ENCODE data around the gene CALN1.

The CALN1 gene

DNA sequence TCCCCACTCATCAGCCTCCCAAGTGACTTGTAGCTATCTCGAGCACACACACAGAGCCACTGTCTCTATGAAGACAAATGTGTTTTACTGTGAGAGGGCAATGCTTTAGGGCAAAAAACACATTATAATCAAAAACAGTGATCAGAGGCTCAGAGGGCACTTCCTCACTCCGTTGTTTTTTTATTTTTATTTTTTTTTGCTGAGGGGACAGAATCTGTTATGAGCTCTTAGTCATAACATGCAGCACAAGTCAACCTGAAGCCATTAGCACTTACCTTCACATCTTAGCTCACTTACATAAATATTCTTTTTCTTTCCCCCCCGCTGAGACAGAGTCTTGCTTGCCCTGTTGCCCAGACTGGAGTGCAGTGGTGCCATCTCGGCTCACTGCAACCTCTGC is 157.7 kb downstream of the CALN1 start:
- no peak overlapping the region for H3K27ac ChIP-seq
- H3K4me2 ChIP-seq: no peak overlapping the region
- H3K9ac ChIP-seq: no peak overlapping the region
- no peaks in the 10 kb centered on the region for H3K36me3 ChIP-seq
- no peaks in the 10 kb centered on the region for H3K27me3 ChIP-seq
- no peaks in the 10 kb centered on the region for H4K20me1 ChIP-seq
- H3K4me3 ChIP-seq: no peak overlapping the region
- H3K9me3 ChIP-seq (replicated peaks in 1 of 11): peaks cover 0 to 12% (median 7%) of the 10 kb centered on the region in 11 experiments; a peak in 9 of 22 replicates
- H3K4me1 ChIP-seq: no peaks in the 10 kb centered on the region
- no peak for TF ChIP-seq Cebpa-rat (IDR thresholded peaks at IDR 0.05)

DNA sequence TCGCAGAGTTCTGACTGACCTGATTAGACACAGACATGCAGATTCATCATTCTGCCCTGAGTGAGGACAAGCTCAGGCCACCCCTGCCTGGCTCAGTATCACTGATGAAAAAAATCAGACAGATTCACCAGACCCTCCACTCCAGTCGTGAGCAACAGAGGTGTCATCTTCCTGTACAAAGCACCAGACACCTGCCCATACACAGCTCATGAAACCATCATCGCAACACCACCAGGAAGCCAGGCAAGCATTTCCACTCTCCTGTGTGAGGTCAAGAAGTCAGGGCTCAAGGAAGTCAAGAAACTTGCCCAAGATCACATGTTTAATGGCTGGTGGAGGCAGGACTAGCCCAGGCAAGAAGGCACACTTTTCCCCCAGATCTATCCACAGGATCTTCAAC is 163.0 kb downstream of the CALN1 start:
- Histone ChIP-seq H4K20me1 (no peaks in the 10 kb centered on the region), H3K9me3 (replicated peaks in 1 of 11) (peaks cover 8 to 22% (median 14%) of the 10 kb centered on the region in 11 experiments; a peak in 18 of 22 replicates), H3K4me3 (no peak overlapping the region), H3K27ac (no peak overlapping the region), H3K27me3 (no peaks in the 10 kb centered on the region), H3K4me1 (no peaks in the 10 kb centered on the region), H3K4me2 (no peak overlapping the region), H3K36me3 (no peaks in the 10 kb centered on the region), H3K9ac (no peak overlapping the region)
- TF ChIP-seq Cebpa-rat (IDR thresholded peaks at IDR 0.05): no peak

DNA sequence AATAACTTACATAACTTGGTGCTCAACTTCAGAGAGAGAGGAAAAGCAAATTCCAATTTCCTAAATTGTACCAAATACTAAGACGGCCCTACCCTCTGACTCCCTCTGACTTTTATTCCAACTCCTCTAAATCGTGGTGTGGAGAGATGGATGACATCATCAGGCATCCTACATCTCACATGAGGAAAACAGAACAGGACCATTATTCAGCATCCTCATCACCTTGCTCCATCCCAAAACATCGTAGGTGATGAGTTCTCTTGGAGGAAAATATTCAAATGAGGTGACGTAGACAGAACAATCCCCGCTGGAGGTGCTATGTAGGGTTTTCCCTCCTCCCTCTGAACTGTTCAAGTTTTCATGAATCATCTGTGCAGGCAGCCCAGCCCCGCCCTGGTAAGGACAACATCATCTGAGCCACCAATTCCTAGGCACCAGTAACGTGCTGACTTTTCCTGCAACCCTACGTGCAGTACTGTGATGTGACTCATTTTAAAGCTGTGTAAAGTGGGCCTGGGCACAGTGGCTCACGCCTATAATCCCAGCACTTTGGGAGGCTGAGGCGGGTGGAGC is 167.2 kb downstream of the CALN1 start:
- H3K36me3 ChIP-seq: no peaks in the 10 kb centered on the region
- H3K4me2 ChIP-seq: no peak overlapping the region
- H3K27me3 ChIP-seq: no peaks in the 10 kb centered on the region
- H3K9ac ChIP-seq: no peak overlapping the region
- H3K4me3 ChIP-seq: no peak overlapping the region
- H4K20me1 ChIP-seq: no peaks in the 10 kb centered on the region
- no peak for TF ChIP-seq Cebpa-rat (IDR thresholded peaks at IDR 0.05)
- H3K27ac ChIP-seq: no peak overlapping the region
- no peaks in the 10 kb centered on the region for H3K4me1 ChIP-seq
- peaks cover 8 to 22% (median 14%) of the 10 kb centered on the region in 11 experiments; a peak in 18 of 22 replicates for H3K9me3 ChIP-seq (replicated peaks in 1 of 11)

DNA sequence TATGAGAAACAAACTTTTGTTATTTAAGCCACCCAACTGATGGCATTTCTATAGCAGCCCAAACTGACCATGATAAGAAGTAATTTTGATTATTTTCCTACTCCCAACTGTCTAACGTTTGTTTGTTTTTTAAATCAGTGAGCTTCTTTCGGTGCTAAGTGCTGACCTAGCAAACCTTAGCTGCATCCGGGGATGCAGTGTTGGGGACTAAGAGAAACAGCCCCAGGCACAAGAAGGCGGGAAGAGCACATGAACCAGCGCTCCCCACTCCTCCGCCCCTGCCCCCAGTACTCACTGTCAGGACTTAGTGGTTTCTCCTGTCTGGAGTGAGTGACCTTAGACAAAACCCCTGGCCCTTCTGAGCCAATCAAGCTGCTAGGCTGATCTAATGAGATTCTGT is 168.8 kb downstream of the CALN1 start:
- Histone ChIP-seq H3K27ac (no peak overlapping the region), H3K4me2 (no peak overlapping the region), H3K4me3 (no peak overlapping the region), H3K9ac (no peak overlapping the region), H3K4me1 (no peaks in the 10 kb centered on the region), H4K20me1 (no peaks in the 10 kb centered on the region), H3K36me3 (no peaks in the 10 kb centered on the region), H3K27me3 (no peaks in the 10 kb centered on the region), H3K9me3 (replicated peaks in 1 of 11) (peaks cover 8 to 15% (median 11%) of the 10 kb centered on the region in 11 experiments; a peak in 18 of 22 replicates)
- TF ChIP-seq Cebpa-rat (IDR thresholded peaks at IDR 0.05): no peak

DNA sequence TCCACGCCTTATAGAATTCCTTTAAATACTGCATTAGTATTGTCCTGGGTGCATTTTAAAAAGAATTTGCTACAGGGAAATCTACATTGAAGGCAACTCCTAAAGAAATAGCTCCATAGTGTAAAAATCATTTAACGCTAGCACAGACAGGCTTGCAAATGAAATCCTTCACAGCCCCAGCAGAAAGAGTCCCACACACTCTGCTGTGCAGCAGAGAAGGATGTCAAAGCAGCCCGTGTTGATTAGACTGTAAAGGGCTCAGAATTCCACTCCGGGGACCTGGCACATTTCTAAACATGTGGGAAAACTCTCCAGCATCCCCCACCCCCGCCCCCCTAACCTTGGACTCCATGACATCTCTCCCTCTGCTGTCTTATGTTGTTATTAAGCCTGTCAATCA is 176.8 kb downstream of the CALN1 start:
- Histone ChIP-seq H3K4me1 (peaks cover 0 to 7% (median 0%) of the 10 kb centered on the region in 10 experiments; a peak in 3 of 20 replicates), H3K27ac (no peak overlapping the region), H3K36me3 (no peaks in the 10 kb centered on the region), H3K4me2 (no peak overlapping the region), H3K9me3 (replicated peaks in 1 of 11) (no peaks in the 10 kb centered on the region), H3K9ac (no peak overlapping the region), H3K27me3 (no peaks in the 10 kb centered on the region), H4K20me1 (no peaks in the 10 kb centered on the region), H3K4me3 (no peak overlapping the region)
- TF ChIP-seq Cebpa-rat (IDR thresholded peaks at IDR 0.05): no peak

DNA sequence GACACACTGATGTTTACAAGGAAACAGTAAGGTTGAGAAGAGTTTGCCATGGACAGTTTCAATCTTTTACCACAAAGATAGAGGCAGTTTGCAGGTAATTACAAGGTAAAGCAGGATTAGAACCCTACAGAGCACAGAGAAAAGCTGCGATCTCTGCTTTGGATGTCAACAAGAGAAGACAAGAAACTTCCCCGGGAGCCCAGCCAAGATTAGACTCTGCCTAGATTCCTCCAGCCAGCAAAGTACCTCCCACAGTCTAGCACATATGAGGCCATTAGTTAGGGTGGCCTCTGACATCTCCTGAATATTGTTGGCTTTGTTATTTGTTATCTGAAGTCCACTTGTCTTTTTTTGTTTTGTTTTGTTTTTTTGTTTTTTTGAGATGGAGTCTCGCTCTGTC is 178.1 kb downstream of the CALN1 start:
- H3K27ac ChIP-seq: no peak overlapping the region
- no peaks in the 10 kb centered on the region for H3K36me3 ChIP-seq
- H3K9ac ChIP-seq: no peak overlapping the region
- no peak overlapping the region for H3K4me3 ChIP-seq
- no peak for TF ChIP-seq Cebpa-rat (IDR thresholded peaks at IDR 0.05)
- peaks cover 0 to 7% (median 0%) of the 10 kb centered on the region in 10 experiments; a peak in 3 of 20 replicates for H3K4me1 ChIP-seq
- no peaks in the 10 kb centered on the region for H3K9me3 ChIP-seq (replicated peaks in 1 of 11)
- H4K20me1 ChIP-seq: no peaks in the 10 kb centered on the region
- no peaks in the 10 kb centered on the region for H3K27me3 ChIP-seq
- H3K4me2 ChIP-seq: no peak overlapping the region

DNA sequence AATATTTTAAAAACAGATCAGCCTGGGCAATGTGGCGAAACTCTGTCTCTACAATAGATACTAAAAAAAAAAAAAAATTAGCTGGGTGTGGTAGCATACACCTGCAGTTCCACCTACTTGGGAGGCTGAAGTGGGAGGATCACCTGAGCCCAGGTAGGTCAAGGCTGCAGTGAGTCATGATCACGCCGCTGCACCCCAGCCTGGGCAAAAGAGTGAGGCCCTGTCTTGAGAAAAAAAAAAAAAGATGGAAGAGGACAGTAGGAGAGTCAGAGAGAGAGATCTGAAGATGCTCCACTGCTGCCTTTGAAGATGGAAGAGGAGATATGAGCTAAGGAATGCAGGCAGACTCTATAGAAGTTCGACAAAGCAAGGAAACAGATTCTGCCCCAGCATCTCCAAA is 181.9 kb downstream of the CALN1 start:
- no peaks in the 10 kb centered on the region for H3K36me3 ChIP-seq
- H4K20me1 ChIP-seq: no peaks in the 10 kb centered on the region
- H3K4me2 ChIP-seq: no peak overlapping the region
- H3K4me1 ChIP-seq: peaks cover 0 to 7% (median 0%) of the 10 kb centered on the region in 10 experiments; a peak in 3 of 20 replicates
- H3K4me3 ChIP-seq: no peak overlapping the region
- no peak overlapping the region for H3K27ac ChIP-seq
- no peak for TF ChIP-seq Cebpa-rat (IDR thresholded peaks at IDR 0.05)
- no peak overlapping the region for H3K9ac ChIP-seq
- no peaks in the 10 kb centered on the region for H3K27me3 ChIP-seq
- H3K9me3 ChIP-seq (replicated peaks in 1 of 11): no peaks in the 10 kb centered on the region

DNA sequence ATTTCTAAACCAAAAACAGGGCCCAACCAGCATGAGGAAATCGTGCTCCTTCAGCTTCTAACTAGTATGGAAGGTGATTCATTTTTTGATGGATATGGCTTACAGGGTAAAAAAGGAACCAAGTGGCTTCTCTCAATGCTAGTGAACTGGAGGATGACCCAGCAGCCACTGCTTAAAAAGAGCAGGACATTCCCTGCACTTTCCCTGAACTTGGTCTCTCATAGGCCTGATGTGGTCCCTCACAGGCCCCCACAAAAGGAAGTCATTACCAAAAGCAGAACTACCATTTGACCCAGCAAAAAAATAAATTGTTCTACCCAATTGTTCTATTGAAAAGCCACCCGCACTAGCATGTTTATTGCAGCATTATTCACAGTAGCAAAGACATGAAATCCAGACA is 188.8 kb downstream of the CALN1 start:
- Histone ChIP-seq H3K27ac (no peak overlapping the region), H3K9me3 (replicated peaks in 1 of 11) (peaks cover 0 to 19% (median 7%) of the 10 kb centered on the region in 11 experiments; a peak in 12 of 22 replicates), H3K4me1 (no peaks in the 10 kb centered on the region), H3K4me3 (no peak overlapping the region), H3K4me2 (no peak overlapping the region), H3K9ac (no peak overlapping the region), H4K20me1 (no peaks in the 10 kb centered on the region), H3K36me3 (no peaks in the 10 kb centered on the region), H3K27me3 (no peaks in the 10 kb centered on the region)
- TF ChIP-seq Cebpa-rat (IDR thresholded peaks at IDR 0.05): no peak

DNA sequence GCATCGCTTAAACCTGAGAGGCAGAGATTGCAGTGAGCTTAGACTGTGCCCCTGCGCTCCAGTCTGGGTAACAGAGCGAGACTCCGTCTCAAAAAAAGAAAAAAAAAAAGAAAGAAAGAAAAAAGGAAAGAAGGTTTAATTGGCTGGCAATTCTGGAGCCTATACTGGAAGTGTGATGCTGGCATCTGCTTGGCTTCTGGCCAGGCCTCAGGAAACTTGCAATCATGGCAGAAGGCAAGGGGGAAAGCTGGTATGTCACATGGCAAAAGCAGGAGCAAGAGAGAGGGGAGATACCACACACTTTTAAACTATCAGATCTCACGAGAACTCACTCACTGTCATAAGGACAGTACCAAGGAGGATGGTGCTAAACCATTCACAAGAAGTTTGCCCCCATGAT is 190.0 kb downstream of the CALN1 start:
- Histone ChIP-seq H3K4me2 (no peak overlapping the region), H3K9me3 (replicated peaks in 1 of 11) (peaks cover 0 to 19% (median 7%) of the 10 kb centered on the region in 11 experiments; a peak in 12 of 22 replicates), H3K27me3 (no peaks in the 10 kb centered on the region), H3K9ac (no peak overlapping the region), H3K4me3 (no peak overlapping the region), H3K27ac (no peak overlapping the region), H3K4me1 (no peaks in the 10 kb centered on the region), H4K20me1 (no peaks in the 10 kb centered on the region), H3K36me3 (no peaks in the 10 kb centered on the region)
- TF ChIP-seq Cebpa-rat (IDR thresholded peaks at IDR 0.05): no peak

DNA sequence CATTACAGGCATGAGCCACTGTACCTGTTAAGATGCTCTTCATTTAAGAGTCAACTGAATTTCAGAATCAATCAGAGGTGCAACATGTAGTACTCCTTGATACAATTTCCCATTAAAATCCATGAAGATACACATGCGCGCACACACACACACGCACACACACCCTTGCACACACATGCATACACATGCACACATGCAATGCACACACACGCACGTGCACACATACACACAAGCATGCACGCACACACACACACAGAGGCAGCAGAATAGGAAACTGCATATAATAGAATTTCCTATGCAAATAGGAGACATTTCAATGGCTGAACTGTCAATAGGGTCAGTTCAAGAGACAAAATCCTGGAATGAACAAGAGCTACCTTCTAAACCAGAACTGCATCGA is 192.6 kb downstream of the CALN1 start:
- no peaks in the 10 kb centered on the region for H3K4me1 ChIP-seq
- H3K27ac ChIP-seq: no peak overlapping the region
- no peak overlapping the region for H3K4me2 ChIP-seq
- no peaks in the 10 kb centered on the region for H3K36me3 ChIP-seq
- H3K9me3 ChIP-seq (replicated peaks in 1 of 11): peaks cover 0 to 19% (median 7%) of the 10 kb centered on the region in 11 experiments; a peak in 12 of 22 replicates
- no peak overlapping the region for H3K4me3 ChIP-seq
- no peak for TF ChIP-seq Cebpa-rat (IDR thresholded peaks at IDR 0.05)
- H3K9ac ChIP-seq: no peak overlapping the region
- H4K20me1 ChIP-seq: no peaks in the 10 kb centered on the region
- H3K27me3 ChIP-seq: no peaks in the 10 kb centered on the region
